A549 treated with Mapracorat at 1 μM for 4 hours (cell line): Measurements from ENCODE around the gene FGF23. TPM values are rescaled to one million over a fixed set of nuclear protein-coding genes. Genes with fewer than 3 reads are reported as not detected.

Source experiments
- total RNA-seq: library from RNA; stranded (reverse); fragments of 200-300 nt; extraction: Qiagen RNA extraction; gene quantifications from 5 replicates; pipeline ENCODE4 v1.2.3, GENCODE V29; 2022

The FGF23 gene
- not detected in 5 replicates for total RNA-seq

DNA sequence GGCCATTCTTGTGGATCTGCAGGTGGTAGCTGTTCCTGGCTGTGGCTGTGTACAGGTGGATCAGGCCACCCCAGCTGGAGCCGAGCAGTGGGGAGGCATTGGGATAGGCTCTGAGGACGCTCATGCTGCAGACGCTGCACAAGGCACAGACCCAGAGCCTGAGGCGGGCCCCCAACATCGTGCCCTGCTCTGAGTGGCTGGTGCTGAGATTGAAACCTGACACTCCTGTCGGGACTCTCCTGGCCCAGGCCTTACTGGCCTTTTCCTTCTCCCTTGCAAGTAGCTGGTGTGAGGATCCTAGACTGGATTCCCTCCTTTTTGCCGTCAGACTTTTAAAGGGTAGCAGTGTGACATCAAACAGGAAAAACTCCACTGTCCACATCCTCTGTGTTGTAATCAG lies at the start of gene FGF23:
FGF23 (minus strand) TSS at position 308 of the 400 bp plus-strand sequence; CDS start at position 178, 130 bp downstream.

GRCh38 chr12:4320853-4321701 lies 58.4 kb downstream of the FGF23 start, which contains the start of gene TIGAR:
Gene TIGAR (plus strand): TSS chr12:4321213. CDS start chr12:4321272, 59 bp downstream.

Other genes starting within 250 kb of the FGF23 start
- gene CCND2, start 106.0 kb downstream of the FGF23 start, total RNA-seq: 0.12 TPM in 1 of 5 replicates, not detected in the others
- 41.3 to 49.0 TPM (median 46.2 TPM) in 5 replicates for gene TIGAR, start 58.5 kb downstream of the FGF23 start, total RNA-seq
- gene FGF6, start 66.1 kb upstream of the FGF23 start, total RNA-seq: not detected in 5 replicates
- 15.2 to 23.3 TPM (median 18.4 TPM) in 5 replicates for gene RAD51AP1, start 159.2 kb upstream of the FGF23 start, total RNA-seq
- 41.3 to 51.6 TPM (median 43.9 TPM) in 5 replicates for gene DYRK4, start 182.5 kb upstream of the FGF23 start, total RNA-seq